Nephron progenitor cell (in vitro differentiated cells): Measurements from ENCODE around the gene ZG16B.
A peak's percentile ranks its signal among the peaks of the same experiment; 100 is the strongest.

Experiments used
- DNase-seq: peaks from one replicate; pipeline ENCODE4 v3.0.0; 2021
- H3K27ac Mint-ChIP-seq: 2 replicates; pipeline ENCODE4 v1.8.0; 2021; ENCODE audit warnings: mild to moderate bottlenecking, moderate library complexity, mixed read lengths
- H3K27me3 Mint-ChIP-seq: 2 replicates; pipeline ENCODE4 v1.8.0; 2021; ENCODE audit warnings: mild to moderate bottlenecking, low read depth, mixed read lengths; ENCODE audit not compliant: poor library complexity
- H3K36me3 Mint-ChIP-seq: 2 replicates; pipeline ENCODE4 v1.8.0; 2021; ENCODE audit warnings: low read depth, mixed read lengths
- H3K4me1 Mint-ChIP-seq: 2 replicates; pipeline ENCODE4 v1.8.0; 2021; ENCODE audit warnings: mixed read lengths
- H3K4me3 Mint-ChIP-seq: 2 replicates; pipeline ENCODE4 v1.8.0; 2021; ENCODE audit warnings: mild to moderate bottlenecking, moderate library complexity, mixed read lengths
- H3K9me3 Mint-ChIP-seq: 2 replicates; pipeline ENCODE4 v1.8.0; 2021; ENCODE audit warnings: mild to moderate bottlenecking, moderate library complexity, mixed read lengths
- CTCF ChIP-seq: fragments of 200-600 bp; sonication (generic); IDR thresholded peaks from 2 replicates; pipeline ENCODE4 v1.5.0; 2021; ENCODE audit warnings: antibody characterized with exemption

Gene ZG16B

GRCh38 chr16:2842340-2843000 lies 12.4 kb downstream of the ZG16B start:
- no peak overlapping the region for H3K27ac Mint-ChIP-seq
- DNase-seq = peak; percentile 59
- H3K4me1 Mint-ChIP-seq = no peaks in the 10 kb centered on the region
- H3K9me3 Mint-ChIP-seq = no peaks in the 10 kb centered on the region
- H3K27me3 Mint-ChIP-seq = peaks cover 66% of the 10 kb centered on the region
- H3K4me3 Mint-ChIP-seq = no peak overlapping the region
- TF ChIP-seq CTCF = peak; percentile 34
- H3K36me3 Mint-ChIP-seq = no peaks in the 10 kb centered on the region

- no peak for DNase-seq
- H3K9me3 Mint-ChIP-seq = no peaks in the 10 kb centered on the region
- no peaks in the 10 kb centered on the region for H3K4me1 Mint-ChIP-seq
- no peak for TF ChIP-seq CTCF
- no peaks in the 10 kb centered on the region for H3K36me3 Mint-ChIP-seq
- no peak overlapping the region for H3K4me3 Mint-ChIP-seq
- no peak overlapping the region for H3K27ac Mint-ChIP-seq
- peaks cover 68% of the 10 kb centered on the region for H3K27me3 Mint-ChIP-seq
Measured at GRCh38 chr16:2843526-2843925, 13.4 kb downstream of the ZG16B start.

GRCh38 chr16:2845116-2845515 lies 15.0 kb downstream of the ZG16B start:
- H3K27me3 Mint-ChIP-seq = peaks cover 69% of the 10 kb centered on the region
- no peak for TF ChIP-seq CTCF
- H3K4me1 Mint-ChIP-seq = no peaks in the 10 kb centered on the region
- DNase-seq = no peak
- H3K36me3 Mint-ChIP-seq = no peaks in the 10 kb centered on the region
- H3K4me3 Mint-ChIP-seq = no peak overlapping the region
- no peak overlapping the region for H3K27ac Mint-ChIP-seq
- H3K9me3 Mint-ChIP-seq = no peaks in the 10 kb centered on the region

- Mint-ChIP-seq H3K27me3 (peaks cover 78% of the 10 kb centered on the region), H3K27ac (no peak overlapping the region), H3K4me1 (no peaks in the 10 kb centered on the region), H3K36me3 (no peaks in the 10 kb centered on the region), H3K9me3 (no peaks in the 10 kb centered on the region), H3K4me3 (peak overlapping the region; percentile 1)
- DNase-seq = no peak
- TF ChIP-seq CTCF = no peak
Measured at GRCh38 chr16:2846511-2847310, 16.6 kb downstream of the ZG16B start.

- H3K27me3 Mint-ChIP-seq = peaks cover 64% of the 10 kb centered on the region
- H3K4me1 Mint-ChIP-seq = no peaks in the 10 kb centered on the region
- H3K27ac Mint-ChIP-seq = no peak overlapping the region
- no peaks in the 10 kb centered on the region for H3K36me3 Mint-ChIP-seq
- no peak for DNase-seq
- H3K9me3 Mint-ChIP-seq = peaks cover 3% of the 10 kb centered on the region
- no peak for TF ChIP-seq CTCF
- no peak overlapping the region for H3K4me3 Mint-ChIP-seq
Measured at GRCh38 chr16:2848933-2849725, 19.0 kb downstream of the ZG16B start.
